OCI-LY3 (cell line): Measurements from ENCODE around the gene TENT4B.

Source experiments
- H2AFZ ChIP-seq: fragments of 200-600, 300-600 bp; shearing (Covaris generic); 2 replicates; pipeline ENCODE4 v1.6.0; 2014; ENCODE audit warnings: antibody characterized with exemption, low read depth, low read length
- H3K27ac ChIP-seq: fragments of 200-600, 300-600 bp; sonication (generic); 2 replicates; pipeline ENCODE4 v1.5.1; 2014; ENCODE audit warnings: mild to moderate bottlenecking, low read length, moderate library complexity, mixed read lengths
- H3K27me3 ChIP-seq: fragments of 200-600, 300-600 bp; sonication (generic); 2 replicates; pipeline ENCODE4 v1.6.1; 2014; ENCODE audit warnings: low read depth, low read length, mixed read lengths
- H3K36me3 ChIP-seq: fragments of 200-600, 300-600 bp; sonication (generic); replicated peaks from 2 replicates; pipeline ENCODE3; 2014; ENCODE audit warnings: low read depth, low read length, mixed read lengths
- H3K4me1 ChIP-seq: fragments of 300-600, 200-600 bp; sonication (generic); 2 replicates; pipeline ENCODE4 v1.6.1; 2014; ENCODE audit warnings: low read length, mixed read lengths
- H3K4me2 ChIP-seq: fragments of 200-600, 300-600 bp; sonication (generic); 2 replicates; pipeline ENCODE4 v1.6.1; 2014; ENCODE audit warnings: low read length, mixed read lengths
- H3K4me3 ChIP-seq: fragments of 300-600, 200-600 bp; sonication (generic); 2 replicates; pipeline ENCODE4 v1.5.1; 2014; ENCODE audit warnings: antibody characterized with exemption, mild to moderate bottlenecking, low read length, moderate library complexity
- H3K79me2 ChIP-seq: fragments of 300-600, 200-600 bp; shearing (Covaris generic); 2 replicates; pipeline ENCODE4 v1.6.1; 2014; ENCODE audit warnings: mild to moderate bottlenecking, low read length, mixed read lengths
- H3K9ac ChIP-seq: fragments of 300-600, 200-600 bp; shearing (Covaris generic); 2 replicates; pipeline ENCODE4 v1.6.0; 2014; ENCODE audit warnings: mild to moderate bottlenecking, low read length, moderate library complexity
- H3K9me3 ChIP-seq: fragments of 200-600, 300-600 bp; shearing (Covaris generic); 2 replicates; pipeline ENCODE4 v1.6.1; 2014; ENCODE audit warnings: low read length, mixed read lengths; ENCODE audit not compliant: insufficient read depth
- H4K20me1 ChIP-seq: fragments of 200-600, 300-600 bp; sonication (generic); 2 replicates; pipeline ENCODE4 v1.6.1; 2016; ENCODE audit warnings: low read length, mixed read lengths; ENCODE audit not compliant: insufficient read depth
- EZH2phosphoT487 ChIP-seq: fragments of 200-600 bp; shearing (Covaris generic); IDR thresholded peaks from 2 replicates; pipeline ENCODE4 v1.6.1; 2018; ENCODE audit warnings: antibody characterized with exemption, mixed run types, low read depth
- TF ChIP-seq, protein P1 (sequence below): fragments of 200-600, 300-600 bp; sonication (generic); IDR thresholded peaks from 2 replicates; pipeline ENCODE4 v1.5.1; 2014; ENCODE audit warnings: antibody characterized with exemption, low read length, low read depth

TENT4B gene

GRCh38 chr16:50276801-50277555 is 123.9 kb downstream of the TENT4B start:
- H3K4me1 ChIP-seq = peaks cover 64% of the 10 kb centered on the region
- 0 out of 2 replicates have a peak, but pooled peaks cover 4% of the 10 kb centered on the region for H3K9me3 ChIP-seq
- TF ChIP-seq, protein P1, sequence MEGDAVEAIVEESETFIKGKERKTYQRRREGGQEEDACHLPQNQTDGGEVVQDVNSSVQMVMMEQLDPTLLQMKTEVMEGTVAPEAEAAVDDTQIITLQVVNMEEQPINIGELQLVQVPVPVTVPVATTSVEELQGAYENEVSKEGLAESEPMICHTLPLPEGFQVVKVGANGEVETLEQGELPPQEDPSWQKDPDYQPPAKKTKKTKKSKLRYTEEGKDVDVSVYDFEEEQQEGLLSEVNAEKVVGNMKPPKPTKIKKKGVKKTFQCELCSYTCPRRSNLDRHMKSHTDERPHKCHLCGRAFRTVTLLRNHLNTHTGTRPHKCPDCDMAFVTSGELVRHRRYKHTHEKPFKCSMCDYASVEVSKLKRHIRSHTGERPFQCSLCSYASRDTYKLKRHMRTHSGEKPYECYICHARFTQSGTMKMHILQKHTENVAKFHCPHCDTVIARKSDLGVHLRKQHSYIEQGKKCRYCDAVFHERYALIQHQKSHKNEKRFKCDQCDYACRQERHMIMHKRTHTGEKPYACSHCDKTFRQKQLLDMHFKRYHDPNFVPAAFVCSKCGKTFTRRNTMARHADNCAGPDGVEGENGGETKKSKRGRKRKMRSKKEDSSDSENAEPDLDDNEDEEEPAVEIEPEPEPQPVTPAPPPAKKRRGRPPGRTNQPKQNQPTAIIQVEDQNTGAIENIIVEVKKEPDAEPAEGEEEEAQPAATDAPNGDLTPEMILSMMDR = no peak
- TF ChIP-seq EZH2phosphoT487 = no peak
- no peak overlapping the region for H2AFZ ChIP-seq
- no peak overlapping the region for H3K4me3 ChIP-seq
- no peak overlapping the region for H3K27ac ChIP-seq
- H3K9ac ChIP-seq = no peak overlapping the region
- peaks cover 67% of the 10 kb centered on the region for H4K20me1 ChIP-seq
- peak overlapping the region; percentile 20; the same call in 1 of the 2 replicates for H3K4me2 ChIP-seq
- peaks cover 20% of the 10 kb centered on the region for H3K36me3 ChIP-seq
- peaks cover 70% of the 10 kb centered on the region for H3K79me2 ChIP-seq
- no peaks in the 10 kb centered on the region for H3K27me3 ChIP-seq

DNA sequence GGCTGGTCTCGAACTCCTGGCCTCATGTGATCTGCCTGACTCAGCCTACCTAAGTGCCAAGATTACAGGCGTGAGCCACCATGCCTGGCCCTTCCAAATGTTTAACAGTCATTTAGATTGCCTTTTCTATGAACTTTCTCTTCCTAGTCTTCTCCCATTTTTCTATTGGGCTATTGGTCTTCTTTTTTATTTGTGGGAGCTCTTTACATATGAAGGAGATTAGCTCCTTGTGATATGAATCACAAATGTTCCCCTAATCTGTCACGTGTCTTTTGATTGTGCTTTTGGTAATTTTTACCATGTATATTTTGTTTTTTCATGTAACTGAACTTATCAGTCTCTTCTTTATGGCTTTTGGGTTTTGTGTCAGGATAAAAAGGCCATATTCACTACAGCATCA is 125.1 kb downstream of the TENT4B start:
- H3K4me2 ChIP-seq = no peak overlapping the region
- peaks cover 79% of the 10 kb centered on the region for H4K20me1 ChIP-seq
- peaks cover 24% of the 10 kb centered on the region for H3K36me3 ChIP-seq
- peaks cover 75% of the 10 kb centered on the region for H3K4me1 ChIP-seq
- no peak overlapping the region for H3K9ac ChIP-seq
- H3K79me2 ChIP-seq = peaks cover 83% of the 10 kb centered on the region
- no peak overlapping the region for H3K27ac ChIP-seq
- 0 out of 2 replicates have a peak, but pooled peaks cover 4% of the 10 kb centered on the region for H3K9me3 ChIP-seq
- no peak overlapping the region for H3K4me3 ChIP-seq
- no peak for TF ChIP-seq EZH2phosphoT487
- TF ChIP-seq, protein P1 = no peak
- no peaks in the 10 kb centered on the region for H3K27me3 ChIP-seq
- H2AFZ ChIP-seq = no peak overlapping the region

DNA sequence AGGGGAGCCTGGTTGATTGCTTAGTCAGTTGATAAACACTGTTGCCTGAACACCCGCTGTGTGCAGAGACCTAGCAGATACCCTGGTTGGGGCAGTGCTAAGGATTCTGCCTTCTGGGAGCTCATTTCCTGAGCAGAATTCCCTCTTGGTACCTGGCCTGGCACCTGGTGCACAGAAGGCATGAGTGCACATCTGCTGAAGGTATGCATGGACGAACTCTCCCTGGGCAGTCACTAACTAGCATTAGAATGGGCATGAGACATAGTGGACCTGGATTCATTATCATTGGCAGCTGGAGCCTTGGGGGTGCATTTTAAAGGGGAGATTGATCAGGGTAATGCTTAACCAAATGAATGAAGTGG is 126.4 kb downstream of the TENT4B start:
- Histone ChIP-seq H3K4me1 (peaks cover 75% of the 10 kb centered on the region), H3K4me3 (no peak overlapping the region), H3K27me3 (no peaks in the 10 kb centered on the region), H3K27ac (peak overlapping the region; percentile 8; the same call in 1 of the 2 replicates), H3K79me2 (peaks cover 93% of the 10 kb centered on the region), H3K9me3 (0 out of 2 replicates have a peak, but pooled peaks cover 4% of the 10 kb centered on the region), H2AFZ (no peak overlapping the region), H3K36me3 (peaks cover 32% of the 10 kb centered on the region), H4K20me1 (peaks cover 92% of the 10 kb centered on the region), H3K9ac (no peak overlapping the region), H3K4me2 (peak overlapping the region; percentile 51)
- TF ChIP-seq, protein P1 = no peak
- TF ChIP-seq EZH2phosphoT487 = no peak

DNA sequence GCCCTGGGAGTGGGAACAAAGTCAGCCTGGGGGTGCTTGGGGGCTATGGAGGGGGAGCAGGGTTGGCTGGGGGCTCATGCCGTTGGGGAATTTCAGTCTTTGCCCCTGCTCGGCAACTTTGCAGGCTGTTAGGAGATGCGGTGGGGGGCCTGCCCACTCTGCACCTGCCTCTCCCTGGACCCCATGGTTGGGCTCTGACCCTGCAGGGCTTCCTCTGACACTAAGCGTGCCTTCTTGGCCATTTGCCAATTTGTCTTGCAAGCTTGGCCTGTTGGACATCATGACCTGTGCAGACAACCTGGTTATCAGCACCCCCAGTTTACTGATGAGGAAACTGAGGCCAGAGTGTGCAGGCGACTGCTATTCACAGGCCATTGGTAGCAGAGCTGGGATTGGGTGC is 127.8 kb downstream of the TENT4B start:
- H3K9ac ChIP-seq = no peak overlapping the region
- H2AFZ ChIP-seq = no peak overlapping the region
- H3K4me2 ChIP-seq = peak overlapping the region; percentile 86
- 0 out of 2 replicates have a peak, but pooled peaks cover 4% of the 10 kb centered on the region for H3K9me3 ChIP-seq
- H3K4me1 ChIP-seq = peaks cover 66% of the 10 kb centered on the region
- no peaks in the 10 kb centered on the region for H3K27me3 ChIP-seq
- H4K20me1 ChIP-seq = peaks cover 97% of the 10 kb centered on the region
- no peak overlapping the region for H3K4me3 ChIP-seq
- TF ChIP-seq, protein P1 = no peak
- TF ChIP-seq EZH2phosphoT487 = no peak
- H3K36me3 ChIP-seq = peaks cover 32% of the 10 kb centered on the region
- H3K79me2 ChIP-seq = peaks cover 93% of the 10 kb centered on the region
- H3K27ac ChIP-seq = no peak overlapping the region
